Fibroblast of lung (primary cell): ENCODE data around the gene IL32. TPM values are rescaled to one million over a fixed set of nuclear protein-coding genes. Genes with fewer than 3 reads are reported as not detected.

ENCODE experiments used
- DNase-seq, 2 donors: peaks; one replicate each; pipeline versions ENCODE4 v3.0.0 to v3.0.0-alpha.2; 2010; ENCODE audit warnings: low read depth in 2 of 2
- H2AFZ ChIP-seq: 2 replicates; pipeline ENCODE4 v1.5.1; 2012; ENCODE audit warnings: low read length, control low read depth, inconsistent platforms
- H3K27ac ChIP-seq: 2 replicates; pipeline ENCODE4 v1.5.1; 2011; ENCODE audit warnings: low read length, control low read depth; ENCODE audit not compliant: insufficient read depth
- H3K27me3 ChIP-seq: 2 replicates; pipeline ENCODE4 v1.5.1; 2011; ENCODE audit warnings: mild to moderate bottlenecking, low read length; ENCODE audit not compliant: control insufficient read depth, insufficient read depth
- H3K36me3 ChIP-seq: 2 replicates; pipeline ENCODE4 v1.5.1; 2011; ENCODE audit warnings: low read length; ENCODE audit not compliant: control insufficient read depth, insufficient read depth
- H3K4me1 ChIP-seq: 2 replicates; pipeline ENCODE4 v1.5.1; 2011; ENCODE audit warnings: low read length; ENCODE audit not compliant: control insufficient read depth, insufficient read depth; ENCODE audit errors: extremely low read depth
- H3K4me2 ChIP-seq: 2 replicates; pipeline ENCODE4 v1.5.1; 2011; ENCODE audit warnings: low read length, control low read depth; ENCODE audit not compliant: insufficient read depth; ENCODE audit errors: extremely low read depth
- H3K4me3 ChIP-seq, 4 experiments: fragments of 200-600 bp in 1 of 4; sonication (generic) in 1 of 4; replicated peaks in 1 of 4; 2 replicates each; pipeline ENCODE4 v1.5.1; 2011 to 2016; ENCODE audit warnings: low read length in 4 of 4, low read depth in 3 of 4, mild to moderate bottlenecking in 3 of 4, control low read depth in 2 of 4, inconsistent platforms in 1 of 4, mixed read lengths in 1 of 4; ENCODE audit not compliant: insufficient read depth in 1 of 4; ENCODE audit errors: control extremely low read depth in 1 of 4
- H3K79me2 ChIP-seq: 2 replicates; pipeline ENCODE4 v1.5.1; 2012; ENCODE audit warnings: mild to moderate bottlenecking, low read length, inconsistent platforms; ENCODE audit not compliant: control insufficient read depth, insufficient read depth
- H3K9ac ChIP-seq: 2 replicates; pipeline ENCODE4 v1.5.1; 2011; ENCODE audit warnings: mild to moderate bottlenecking, low read length, control low read depth; ENCODE audit not compliant: insufficient read depth
- H3K9me3 ChIP-seq: 2 replicates; pipeline ENCODE4 v1.5.1; 2012; ENCODE audit warnings: low read depth, low read length; ENCODE audit not compliant: control insufficient read depth, insufficient read depth
- H4K20me1 ChIP-seq: 2 replicates; pipeline ENCODE4 v1.5.1; 2011; ENCODE audit warnings: low read length; ENCODE audit not compliant: control insufficient read depth, insufficient read depth; ENCODE audit errors: extremely low read depth
- EZH2 ChIP-seq: IDR thresholded peaks from 2 replicates; pipeline ENCODE4 v1.5.1; 2012; ENCODE audit warnings: low read length, control low read depth, mild to moderate bottlenecking; ENCODE audit errors: missing control alignments
- polyA plus RNA-seq, 2 donors: library from polyadenylated mRNA; depleted of rRNA in 1 of 2; stranded (reverse) in 1 of 2; unstranded in 1 of 2; fragments of >200 nt; gene quantifications; 2 replicates each; pipeline ENCODE4 v1.2.1, GENCODE V29; 2011 to 2012; ENCODE audit warnings: missing spikeins in 1 of 2
- total RNA-seq: library from RNA; depleted of rRNA; stranded (reverse); fragments of >200 nt; gene quantifications from 2 replicates; pipeline ENCODE4 v1.2.1, GENCODE V29; 2014
- TF ChIP-seq, protein P1 (sequence below), 2 donors: IDR thresholded peaks in 1 of 2; conservative IDR thresholded peaks in 1 of 2; 1 replicate in 1 of 2; 2 replicates in 1 of 2; pipeline ENCODE4 v1.5.1; 2011 to 2012; ENCODE audit warnings: low read length in 2 of 2, control low read depth in 1 of 2, inconsistent platforms in 1 of 2, low read depth in 1 of 2, mild to moderate bottlenecking in 1 of 2

IL32 gene
- total and polyA plus RNA-seq, 2 donors (not counting 1 experiment from before 2014, with no cell fraction given), result 4.1 to 5.1 TPM

DNA sequence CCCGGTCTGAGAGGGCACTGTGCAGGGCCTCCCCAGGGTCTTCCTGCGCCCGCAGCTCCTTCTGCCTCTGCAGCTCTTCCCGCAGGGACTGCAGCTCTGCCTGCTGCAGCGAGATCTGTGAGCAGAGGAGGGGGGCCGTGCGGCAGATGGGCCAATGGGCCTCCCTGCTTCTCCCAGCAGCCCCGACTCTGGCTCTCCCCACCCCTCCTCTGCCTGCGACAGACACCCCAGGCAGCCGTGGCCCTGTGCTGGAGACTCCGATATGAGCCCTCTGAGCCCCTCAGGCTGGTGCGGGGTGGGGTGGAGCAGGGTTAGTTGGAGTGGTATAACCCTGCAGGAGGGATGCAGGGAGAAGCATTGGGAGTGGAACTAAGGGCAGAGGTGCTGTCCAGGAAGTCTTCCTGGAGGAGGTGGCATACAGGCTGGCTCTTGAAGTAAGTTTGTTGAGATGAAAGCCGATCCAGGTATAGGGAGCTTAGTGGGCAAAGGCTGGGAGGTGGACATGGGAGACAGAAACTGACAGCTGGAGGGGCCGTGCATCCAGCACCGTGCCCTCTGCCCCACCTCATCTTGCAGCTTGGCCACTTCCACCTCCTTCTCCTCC lies 36.6 kb upstream of the IL32 start:
- peaks cover 2% of the 10 kb centered on the region for H4K20me1 ChIP-seq
- no peak overlapping the region for H2AFZ ChIP-seq

DNA sequence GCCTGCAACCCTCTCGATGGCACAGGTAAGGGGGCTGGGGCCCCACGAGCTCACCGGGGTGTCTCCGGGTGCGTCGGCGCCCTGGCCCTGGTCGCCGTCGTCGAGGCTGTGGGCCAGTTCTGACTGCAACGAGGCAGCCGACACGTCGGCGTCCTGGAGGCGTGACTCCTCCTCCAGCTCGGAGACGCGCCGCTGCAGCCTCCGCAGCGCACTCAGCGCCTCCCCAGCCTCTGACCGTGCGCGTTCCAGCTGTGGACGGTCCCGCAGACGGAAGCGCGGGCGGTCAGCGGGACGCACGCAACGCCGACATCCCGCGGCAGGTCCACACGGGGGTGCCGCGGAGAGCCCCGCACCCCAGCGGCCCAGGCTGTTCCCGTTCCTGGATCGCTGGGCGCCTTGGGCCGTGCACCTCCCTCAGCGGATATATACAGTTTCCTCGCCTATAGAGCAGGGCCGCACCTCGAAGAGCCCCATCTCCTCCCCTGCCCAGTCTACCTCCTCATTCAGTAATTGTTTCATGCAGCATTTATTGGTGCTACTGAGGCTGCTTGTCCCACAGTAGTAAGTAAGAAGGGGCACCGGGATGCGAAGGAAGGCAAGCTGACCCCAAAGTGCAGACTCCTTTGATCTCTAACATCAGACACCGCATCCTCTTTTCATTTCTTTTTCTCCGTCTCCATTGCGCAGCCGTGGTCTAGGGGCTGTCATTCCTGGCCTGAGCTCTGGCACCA lies 35.8 kb upstream of the IL32 start:
- H2AFZ ChIP-seq, result no peak overlapping the region
- H3K27ac ChIP-seq, result no peak overlapping the region

More for the DNA sequence above, 36.6 kb upstream of the IL32 start:
- Histone ChIP-seq H3K4me3 (no peak overlapping the region), H3K9me3 (no peaks in the 10 kb centered on the region), H3K27ac (no peak overlapping the region), H3K79me2 (no peaks in the 10 kb centered on the region), H3K4me2 (no peak overlapping the region), H3K9ac (no peak overlapping the region), H3K27me3 (peaks cover 12% of the 10 kb centered on the region), H3K36me3 (peaks cover 16% of the 10 kb centered on the region), H3K4me1 (no peaks in the 10 kb centered on the region)
- DNase-seq, result no peak
- TF ChIP-seq EZH2, result no peak
- TF ChIP-seq, protein P1, sequence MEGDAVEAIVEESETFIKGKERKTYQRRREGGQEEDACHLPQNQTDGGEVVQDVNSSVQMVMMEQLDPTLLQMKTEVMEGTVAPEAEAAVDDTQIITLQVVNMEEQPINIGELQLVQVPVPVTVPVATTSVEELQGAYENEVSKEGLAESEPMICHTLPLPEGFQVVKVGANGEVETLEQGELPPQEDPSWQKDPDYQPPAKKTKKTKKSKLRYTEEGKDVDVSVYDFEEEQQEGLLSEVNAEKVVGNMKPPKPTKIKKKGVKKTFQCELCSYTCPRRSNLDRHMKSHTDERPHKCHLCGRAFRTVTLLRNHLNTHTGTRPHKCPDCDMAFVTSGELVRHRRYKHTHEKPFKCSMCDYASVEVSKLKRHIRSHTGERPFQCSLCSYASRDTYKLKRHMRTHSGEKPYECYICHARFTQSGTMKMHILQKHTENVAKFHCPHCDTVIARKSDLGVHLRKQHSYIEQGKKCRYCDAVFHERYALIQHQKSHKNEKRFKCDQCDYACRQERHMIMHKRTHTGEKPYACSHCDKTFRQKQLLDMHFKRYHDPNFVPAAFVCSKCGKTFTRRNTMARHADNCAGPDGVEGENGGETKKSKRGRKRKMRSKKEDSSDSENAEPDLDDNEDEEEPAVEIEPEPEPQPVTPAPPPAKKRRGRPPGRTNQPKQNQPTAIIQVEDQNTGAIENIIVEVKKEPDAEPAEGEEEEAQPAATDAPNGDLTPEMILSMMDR (conservative IDR thresholded peaks at IDR 0.05 in 1 of 2, IDR thresholded peaks at IDR 0.05 in 1 of 2; ENCODE audit: low read depth in 1 of 2, low read length in 2 of 2), result no peak

More for the DNA sequence above, 35.8 kb upstream of the IL32 start:
- H3K9ac ChIP-seq, result no peak overlapping the region
- H3K4me2 ChIP-seq, result peak overlapping the region; percentile 77
- peaks cover 2% of the 10 kb centered on the region for H4K20me1 ChIP-seq
- peaks cover 16% of the 10 kb centered on the region for H3K36me3 ChIP-seq
- H3K9me3 ChIP-seq, result no peaks in the 10 kb centered on the region
- DNase-seq, result peak in 1 of 2 donors; percentile 36
- H3K4me3 ChIP-seq, result peak overlapping the region in 1 of 4 experiments; percentile 30
- peaks cover 17% of the 10 kb centered on the region for H3K27me3 ChIP-seq
- TF ChIP-seq, protein P1 (conservative IDR thresholded peaks at IDR 0.05 in 1 of 2, IDR thresholded peaks at IDR 0.05 in 1 of 2; ENCODE audit: low read depth in 1 of 2, low read length in 2 of 2), result no peak
- peak; percentile 65 for TF ChIP-seq EZH2
- H3K4me1 ChIP-seq, result no peaks in the 10 kb centered on the region
- no peaks in the 10 kb centered on the region for H3K79me2 ChIP-seq
